ENCODE data around the gene DPP6. TPM values are rescaled to one million over a fixed set of nuclear protein-coding genes. Genes with fewer than 3 reads are reported as not detected.

Gene DPP6
- total and polyA plus RNA-seq, 7 donors = 0.18 to 1.8 (median 0.57) TPM

DNA sequence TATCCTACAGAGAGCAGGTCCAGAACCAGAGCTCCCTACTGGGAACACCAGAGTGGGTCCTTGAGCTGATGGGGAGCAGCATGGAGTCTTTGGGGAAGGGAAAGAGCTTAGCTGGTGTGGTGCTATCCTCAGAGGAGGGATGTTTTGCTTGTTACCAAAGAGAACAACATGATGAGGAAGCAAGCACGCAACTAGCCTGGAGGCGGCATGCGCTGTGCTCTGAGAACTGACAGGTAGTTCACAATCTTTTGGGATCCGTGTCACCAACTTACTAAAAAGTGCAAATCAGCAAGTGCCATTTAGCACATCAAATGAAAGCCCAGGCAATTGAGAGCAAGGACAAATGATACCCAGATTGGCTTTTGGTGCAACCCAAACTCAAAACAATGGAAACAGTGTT lies 257.9 kb downstream of the DPP6 start:
- H3K9me3 ChIP-seq = no peaks in the 10 kb centered on the region
- no peaks in the 10 kb centered on the region for H3K36me3 ChIP-seq (ENCODE audit: insufficient read depth in 1 of 2, low read depth in 1 of 2)
- H3K4me1 ChIP-seq = no peaks in the 10 kb centered on the region
- H3K27ac ChIP-seq = no peak overlapping the region
- intact Hi-C loops (cut with DNase I) = no loop called here
- no peak for TF ChIP-seq CTCF (IDR thresholded peaks at IDR 0.05)
- DNase-seq = no peak
- 72 to 77% (median 77%) methylated on average over 4 of the region's 4 CpGs for WGBS, 3 donors
- no peak overlapping the region for H3K4me3 ChIP-seq
- no peak for ATAC-seq
- peaks cover 0 to 8% (median 0%) of the 10 kb centered on the region in 3 donors for H3K27me3 ChIP-seq (ENCODE audit: insufficient read depth in 3 of 3, low read length in 2 of 3)

DNA sequence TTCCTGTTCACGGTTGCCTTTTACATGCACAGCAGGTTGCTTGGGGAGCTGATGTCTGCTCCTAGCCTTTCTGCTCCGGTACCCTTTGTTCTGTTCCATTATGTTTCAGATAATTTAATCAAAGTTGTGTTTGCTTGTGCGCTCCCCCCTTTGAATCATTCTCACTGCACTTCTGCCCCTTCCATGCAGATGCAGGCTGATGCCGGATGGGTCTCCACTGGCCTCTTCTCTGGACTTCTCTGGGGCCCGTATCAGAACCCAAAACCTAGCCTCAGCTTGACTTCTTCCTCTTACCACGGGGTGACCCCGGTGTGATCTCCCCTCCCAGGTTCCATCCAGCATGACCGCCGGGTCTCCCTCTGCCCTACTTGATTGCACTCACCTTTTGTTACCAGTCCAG lies 272.0 kb downstream of the DPP6 start:
- no peak for TF ChIP-seq CTCF (IDR thresholded peaks at IDR 0.05)
- Histone ChIP-seq H3K4me1 (no peaks in the 10 kb centered on the region), H3K36me3 (ENCODE audit: insufficient read depth in 1 of 2, low read depth in 1 of 2) (no peaks in the 10 kb centered on the region), H3K27me3 (ENCODE audit: insufficient read depth in 3 of 3, low read length in 2 of 3) (no peaks in the 10 kb centered on the region), H3K27ac (no peak overlapping the region), H3K9me3 (no peaks in the 10 kb centered on the region), H3K4me3 (no peak overlapping the region)
- no peak for ATAC-seq
- 87 to 90% (median 88%) methylated on average over 9 of the region's 9 CpGs for whole genome bisulfite sequencing, 3 donors
- no peak for DNase-seq
- intact Hi-C loops (cut with DNase I) = no loop called here

DNA sequence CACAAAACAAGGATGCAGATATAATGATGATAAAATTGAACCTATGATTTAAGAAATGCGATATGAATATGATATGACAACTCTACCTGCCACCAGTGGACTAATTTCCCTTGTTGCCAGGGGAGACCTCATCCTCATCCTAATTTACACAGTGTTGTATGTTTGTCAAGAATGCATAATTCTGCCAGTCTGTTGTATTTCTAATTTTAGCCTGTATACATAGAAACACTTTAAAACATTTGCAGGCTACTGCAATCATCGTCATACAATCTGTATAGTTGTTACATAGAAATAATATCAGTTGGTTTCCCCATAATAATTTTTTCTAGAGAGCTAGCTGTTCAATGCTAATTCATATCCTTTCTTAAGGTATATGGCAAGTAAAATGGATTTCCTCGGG lies 274.2 kb downstream of the DPP6 start:
- H3K9me3 ChIP-seq = no peaks in the 10 kb centered on the region
- H3K4me3 ChIP-seq = no peak overlapping the region
- WGBS, 3 donors = 50 to 87% (median 64%) methylated on average over 3 of the region's 3 CpGs
- no peaks in the 10 kb centered on the region for H3K27me3 ChIP-seq (ENCODE audit: insufficient read depth in 3 of 3, low read length in 2 of 3)
- intact Hi-C loops (cut with DNase I) = no loop called here
- TF ChIP-seq CTCF (IDR thresholded peaks at IDR 0.05) = no peak
- no peak for DNase-seq
- no peaks in the 10 kb centered on the region for H3K4me1 ChIP-seq
- ATAC-seq = no peak
- H3K27ac ChIP-seq = no peak overlapping the region
- H3K36me3 ChIP-seq (ENCODE audit: insufficient read depth in 1 of 2, low read depth in 1 of 2) = no peaks in the 10 kb centered on the region

GRCh38 chr7:154330318-154330717 lies 278.1 kb downstream of the DPP6 start:
- H3K36me3 ChIP-seq (ENCODE audit: insufficient read depth in 1 of 2, low read depth in 1 of 2) = no peaks in the 10 kb centered on the region
- intact Hi-C loops (cut with DNase I) = no loop called here
- H3K9me3 ChIP-seq = no peaks in the 10 kb centered on the region
- DNase-seq = no peak
- TF ChIP-seq CTCF (IDR thresholded peaks at IDR 0.05) = no peak
- no peaks in the 10 kb centered on the region for H3K27me3 ChIP-seq (ENCODE audit: insufficient read depth in 3 of 3, low read length in 2 of 3)
- WGBS, 3 donors = 69 to 73% (median 72%) methylated on average over 12 of the region's 12 CpGs
- no peak overlapping the region for H3K4me3 ChIP-seq
- no peak overlapping the region for H3K27ac ChIP-seq
- ATAC-seq = no peak
- H3K4me1 ChIP-seq = no peaks in the 10 kb centered on the region

DNA sequence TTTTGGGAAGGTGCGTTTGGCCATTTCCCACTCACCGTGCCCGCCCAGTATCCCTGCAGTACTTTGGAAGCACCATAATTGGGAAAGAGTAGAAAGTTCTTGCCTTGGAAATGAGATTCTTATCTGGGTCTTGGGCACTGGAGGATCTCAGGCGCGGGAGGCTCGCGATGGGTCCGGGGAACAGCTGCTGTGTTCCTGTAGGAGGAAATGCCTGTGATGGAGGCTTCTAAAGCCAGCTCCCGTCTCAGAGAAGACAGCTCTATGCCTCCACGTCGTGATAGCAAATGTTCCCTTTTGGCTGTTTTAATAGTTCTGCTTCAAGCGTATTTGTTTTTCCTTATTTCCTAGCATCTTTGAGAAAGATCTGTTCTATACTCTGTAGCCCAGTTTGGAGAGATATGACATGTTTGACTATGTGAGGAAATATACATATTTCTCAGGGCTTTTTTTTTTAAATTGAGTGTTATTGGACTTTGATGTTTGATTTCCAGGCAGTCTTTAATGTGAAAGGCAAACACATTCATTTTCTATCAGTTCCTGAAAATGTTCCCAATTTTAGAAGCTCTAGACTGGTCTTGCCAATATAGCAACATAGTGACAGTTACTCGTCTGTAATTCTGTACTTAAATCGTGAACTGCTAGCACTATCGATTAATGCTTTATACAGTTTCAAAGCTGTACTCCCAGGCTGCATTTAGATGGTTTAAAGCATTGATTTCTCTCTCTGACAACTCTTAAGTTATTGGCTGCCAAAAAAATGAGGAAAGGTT lies 280.8 kb downstream of the DPP6 start:
- H3K36me3 ChIP-seq (ENCODE audit: insufficient read depth in 1 of 2, low read depth in 1 of 2) = no peaks in the 10 kb centered on the region
- H3K9me3 ChIP-seq = no peaks in the 10 kb centered on the region
- TF ChIP-seq CTCF (IDR thresholded peaks at IDR 0.05) = no peak
- no peak overlapping the region for H3K27ac ChIP-seq
- no peaks in the 10 kb centered on the region for H3K27me3 ChIP-seq (ENCODE audit: insufficient read depth in 3 of 3, low read length in 2 of 3)
- WGBS, 3 donors = 76 to 80% (median 79%) methylated on average over 15 of the region's 15 CpGs
- ATAC-seq (no peak), DNase-seq (no peak)
- H3K4me3 ChIP-seq = no peak overlapping the region
- no peaks in the 10 kb centered on the region for H3K4me1 ChIP-seq
- intact Hi-C loops (cut with DNase I) = no loop called here
